GM19328 (cell line): ENCODE data around the gene DDN.

Source experiments
- ATAC-seq: cut with Tn5 transposase; IDR thresholded peaks from one replicate; pipeline ENCODE4 v1.9.1; 2021; ENCODE audit warnings: mild to moderate bottlenecking, moderate library complexity; ENCODE audit not compliant: unreplicated experiment

The DDN gene

DNA sequence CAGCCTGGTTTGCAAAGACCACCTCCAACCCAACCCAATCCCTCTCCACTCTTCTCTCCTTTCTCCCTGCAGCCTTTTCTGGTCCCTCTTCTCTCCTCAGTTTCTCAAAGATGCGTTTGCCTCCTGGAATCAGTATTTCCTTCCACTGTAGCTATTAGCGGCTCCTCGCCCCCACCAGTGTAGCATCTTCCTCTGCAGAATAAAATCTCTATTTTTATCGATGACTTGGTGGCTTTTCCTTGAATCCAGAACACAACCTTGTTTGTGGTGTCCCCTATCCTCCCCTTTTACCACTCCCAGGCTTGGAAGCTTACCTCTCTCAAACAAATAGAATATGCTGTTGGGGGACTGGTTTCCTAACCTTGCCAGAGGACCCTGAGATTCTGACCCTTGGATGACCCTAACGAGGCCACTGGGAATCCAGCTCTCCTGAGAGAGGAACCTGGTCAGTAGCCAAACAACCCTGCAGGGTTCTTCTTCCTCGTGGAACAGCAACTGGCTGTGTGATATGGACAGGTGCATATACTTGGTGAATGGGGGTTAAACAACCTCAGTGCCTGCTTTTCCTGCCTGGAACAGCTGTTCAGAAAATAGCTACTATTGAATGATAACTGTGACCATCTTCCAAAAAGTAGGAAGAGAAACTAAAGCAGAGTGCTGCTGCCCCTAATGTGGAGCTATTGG, 16.6 kb downstream of the DDN start:
- no peak for ATAC-seq

DNA sequence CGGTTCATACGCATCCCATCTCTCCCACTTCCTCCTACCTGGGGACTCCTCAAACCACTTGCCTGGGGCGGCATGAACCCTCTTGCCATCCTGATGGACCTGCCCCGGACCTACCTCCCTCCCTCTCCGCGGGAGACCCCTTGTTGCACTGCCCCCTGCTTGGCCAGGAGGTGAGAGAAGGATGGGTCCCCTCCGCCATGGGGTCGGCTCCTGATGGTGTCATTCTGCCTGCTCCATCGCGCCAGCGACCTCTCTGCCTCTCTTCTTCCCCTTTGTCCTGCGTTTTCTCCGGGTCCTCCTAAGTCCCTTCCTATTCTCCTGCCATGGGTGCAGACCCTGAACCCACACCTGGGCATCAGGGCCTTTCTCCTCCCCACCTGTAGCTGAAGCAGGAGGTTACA, 17.4 kb downstream of the DDN start:
- ATAC-seq = no peak

DNA sequence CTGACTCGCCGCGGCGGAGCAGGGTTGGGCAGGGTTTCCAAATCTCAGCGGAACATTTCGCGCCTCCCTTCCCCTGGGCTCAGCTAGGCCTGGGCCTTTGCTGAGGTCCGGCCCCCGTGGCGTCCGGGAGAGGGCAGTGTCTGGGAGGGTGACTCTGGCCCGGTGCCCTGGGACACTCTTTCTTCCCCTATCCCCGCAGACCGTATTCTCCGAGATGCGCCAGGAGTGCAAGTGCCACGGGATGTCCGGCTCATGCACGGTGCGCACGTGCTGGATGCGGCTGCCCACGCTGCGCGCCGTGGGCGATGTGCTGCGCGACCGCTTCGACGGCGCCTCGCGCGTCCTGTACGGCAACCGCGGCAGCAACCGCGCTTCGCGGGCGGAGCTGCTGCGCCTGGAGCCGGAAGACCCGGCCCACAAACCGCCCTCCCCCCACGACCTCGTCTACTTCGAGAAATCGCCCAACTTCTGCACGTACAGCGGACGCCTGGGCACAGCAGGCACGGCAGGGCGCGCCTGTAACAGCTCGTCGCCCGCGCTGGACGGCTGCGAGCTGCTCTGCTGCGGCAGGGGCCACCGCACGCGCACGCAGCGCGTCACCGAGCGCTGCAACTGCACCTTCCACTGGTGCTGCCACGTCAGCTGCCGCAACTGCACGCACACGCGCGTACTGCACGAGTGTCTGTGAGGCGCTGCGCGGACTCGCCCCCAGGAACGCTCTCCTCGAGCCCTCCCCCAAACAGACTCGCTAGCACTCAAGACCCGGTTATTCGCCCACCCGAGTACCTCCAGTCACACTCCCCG, 18.0 kb downstream of the DDN start:
- ATAC-seq = no peak

DNA sequence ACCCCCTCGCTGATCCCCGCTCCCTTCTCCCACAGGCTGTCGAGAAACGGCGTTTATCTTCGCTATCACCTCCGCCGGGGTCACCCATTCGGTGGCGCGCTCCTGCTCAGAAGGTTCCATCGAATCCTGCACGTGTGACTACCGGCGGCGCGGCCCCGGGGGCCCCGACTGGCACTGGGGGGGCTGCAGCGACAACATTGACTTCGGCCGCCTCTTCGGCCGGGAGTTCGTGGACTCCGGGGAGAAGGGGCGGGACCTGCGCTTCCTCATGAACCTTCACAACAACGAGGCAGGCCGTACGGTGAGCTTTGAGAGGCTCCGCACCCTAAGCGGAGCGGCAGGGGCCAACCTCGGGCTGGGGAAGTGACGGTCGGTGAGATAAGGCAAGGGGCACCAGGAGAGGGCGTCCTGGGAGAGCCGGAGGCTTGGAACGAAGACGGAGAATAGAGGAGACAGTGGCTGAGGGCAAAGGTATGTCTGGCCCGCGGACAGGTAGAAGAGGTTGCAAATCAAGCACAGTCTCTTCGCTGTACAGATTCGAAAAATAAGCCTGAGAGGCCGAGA, 18.7 kb downstream of the DDN start:
- ATAC-seq = no peak

- no peak for ATAC-seq
These were observed 19.4 kb downstream of the DDN start for GRCh38 chr12:48979602-48980388.

GRCh38 chr12:48978741-48979601, 20.2 kb downstream of the DDN start:
- ATAC-seq = no peak

GRCh38 chr12:48978291-48978740, 20.9 kb downstream of the DDN start, which contains the start of gene WNT1:
TSS of gene WNT1 (plus strand) at chr12:48978322. CDS start at chr12:48978651, 329 bp downstream.
- ATAC-seq = no peak

DNA sequence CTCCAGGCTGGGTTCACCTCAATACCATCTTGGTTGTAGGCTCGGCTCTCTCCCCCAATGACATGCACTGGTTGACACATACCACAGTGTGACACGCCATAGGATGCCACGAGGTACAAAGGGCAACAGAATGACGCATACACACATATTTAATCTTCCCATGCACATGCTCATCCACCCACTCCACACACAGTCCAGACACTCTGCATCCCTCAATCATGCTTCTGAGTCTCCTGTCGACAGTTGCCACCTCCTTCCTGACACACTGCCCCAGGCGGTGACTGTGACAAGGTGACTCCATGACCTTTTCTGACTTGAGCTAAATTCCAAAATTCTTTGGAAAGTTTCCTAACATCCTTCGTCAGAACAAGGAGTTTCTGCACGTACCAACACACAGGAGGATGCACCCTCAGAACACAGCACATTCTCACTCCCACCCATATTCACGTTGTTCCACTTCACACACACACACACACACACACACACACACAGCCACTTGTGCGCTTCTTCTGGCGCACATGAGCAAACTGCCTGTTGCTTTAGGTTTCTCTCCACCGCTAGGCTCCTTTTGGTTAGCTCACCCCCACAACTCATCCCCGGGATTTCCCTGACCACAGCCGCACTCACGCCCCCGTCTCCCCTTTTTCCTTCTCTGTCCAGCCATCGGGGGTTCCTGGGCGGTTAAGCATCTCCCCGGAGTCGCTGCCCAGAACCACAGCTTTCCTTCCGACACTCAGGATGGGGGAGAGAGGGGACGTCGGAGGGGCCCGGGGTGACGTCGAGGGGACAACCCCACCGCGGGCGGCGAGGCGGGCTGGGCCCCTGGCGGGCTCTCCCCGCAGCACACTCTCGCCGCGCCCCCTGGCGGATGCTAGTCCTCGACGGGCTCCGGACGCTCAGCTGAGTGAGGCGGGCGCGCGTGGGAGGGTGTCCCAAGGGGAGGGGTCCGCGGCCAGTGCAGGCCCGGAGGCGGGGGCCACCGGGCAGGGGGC, 21.6 kb downstream of the DDN start:
- no peak for ATAC-seq

GRCh38 chr12:48973941-48974673, 25.1 kb downstream of the DDN start:
- no peak for ATAC-seq

DNA sequence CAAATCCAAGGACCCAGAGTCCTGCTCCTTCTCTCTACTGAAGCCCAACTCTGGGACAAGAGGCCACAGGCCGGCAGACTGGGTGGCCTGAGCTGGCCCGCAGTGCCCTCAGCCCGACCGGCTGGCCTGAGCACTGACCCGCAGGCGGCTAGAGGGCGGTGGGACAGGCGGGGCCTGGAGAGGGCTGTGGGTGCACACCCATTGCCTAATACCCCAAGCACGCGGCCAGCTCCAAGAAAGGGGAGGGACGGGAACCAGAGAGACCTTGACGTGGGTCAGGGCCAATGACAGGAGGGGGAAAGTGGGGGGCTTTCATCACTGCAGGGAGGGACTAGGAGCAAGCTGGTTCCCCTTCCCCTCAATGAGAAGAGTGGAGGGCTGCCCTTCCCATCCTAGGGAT, 25.6 kb downstream of the DDN start:
- no peak for ATAC-seq

DNA sequence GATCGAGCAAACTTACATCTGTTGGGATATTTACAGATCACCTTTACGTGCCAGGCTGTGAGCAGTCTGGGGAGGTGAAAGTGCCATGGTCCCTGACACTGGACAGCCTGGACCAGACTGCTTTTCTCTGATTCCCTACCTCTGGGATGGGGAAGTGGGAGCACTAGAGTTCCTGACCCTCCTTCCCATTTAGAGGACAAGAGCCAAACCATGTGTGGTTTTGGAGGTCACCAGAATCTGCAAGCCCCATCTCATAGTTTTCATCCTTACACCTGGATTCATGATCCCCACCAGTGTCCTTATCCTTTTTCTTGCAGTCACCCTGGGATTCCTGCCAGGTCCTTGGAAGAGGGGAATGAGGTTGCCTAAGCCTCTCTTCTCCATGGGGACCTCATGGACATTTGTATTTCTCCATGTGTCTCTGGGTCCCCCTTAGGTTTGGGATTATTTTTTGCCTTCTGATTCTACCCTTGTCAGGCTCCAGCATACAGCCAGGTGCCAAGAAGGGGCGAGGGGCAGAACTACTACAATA, 26.2 kb downstream of the DDN start:
- no peak for ATAC-seq

- no peak for ATAC-seq
These were observed 26.8 kb downstream of the DDN start for GRCh38 chr12:48972213-48972951.

DNA sequence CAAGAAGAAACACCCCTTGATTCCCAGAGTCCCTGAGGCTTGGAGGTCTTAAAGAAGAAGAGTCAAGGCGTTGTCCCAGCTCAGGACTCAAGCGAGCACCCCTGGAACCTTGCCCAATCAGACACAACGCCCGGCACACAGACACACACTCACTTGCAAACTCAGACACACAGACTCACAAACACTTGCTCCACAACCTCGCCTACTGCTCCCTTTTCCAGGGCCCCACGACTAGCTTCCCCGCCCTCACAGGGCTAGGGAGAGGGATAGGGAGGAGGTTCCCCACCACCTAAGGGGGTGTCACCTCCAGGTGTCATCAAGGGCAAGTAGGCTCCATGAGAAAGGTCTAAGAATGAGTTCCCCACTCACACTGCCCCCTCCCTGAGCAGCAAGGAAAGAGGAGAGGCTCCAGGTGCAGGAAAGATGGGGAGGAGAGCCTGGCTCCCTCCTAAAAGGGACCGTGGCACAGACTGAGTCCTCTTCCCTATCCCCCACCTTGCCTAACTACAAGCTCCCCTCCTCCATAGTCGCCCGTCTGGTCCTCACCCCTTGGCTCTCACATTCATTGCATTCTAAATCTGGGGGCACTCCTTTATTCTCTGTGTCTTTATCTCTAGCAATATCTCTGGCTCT, 28.4 kb downstream of the DDN start:
- no peak for ATAC-seq

- ATAC-seq = no peak
These were observed 29.1 kb downstream of the DDN start for GRCh38 chr12:48969833-48970701.

DNA sequence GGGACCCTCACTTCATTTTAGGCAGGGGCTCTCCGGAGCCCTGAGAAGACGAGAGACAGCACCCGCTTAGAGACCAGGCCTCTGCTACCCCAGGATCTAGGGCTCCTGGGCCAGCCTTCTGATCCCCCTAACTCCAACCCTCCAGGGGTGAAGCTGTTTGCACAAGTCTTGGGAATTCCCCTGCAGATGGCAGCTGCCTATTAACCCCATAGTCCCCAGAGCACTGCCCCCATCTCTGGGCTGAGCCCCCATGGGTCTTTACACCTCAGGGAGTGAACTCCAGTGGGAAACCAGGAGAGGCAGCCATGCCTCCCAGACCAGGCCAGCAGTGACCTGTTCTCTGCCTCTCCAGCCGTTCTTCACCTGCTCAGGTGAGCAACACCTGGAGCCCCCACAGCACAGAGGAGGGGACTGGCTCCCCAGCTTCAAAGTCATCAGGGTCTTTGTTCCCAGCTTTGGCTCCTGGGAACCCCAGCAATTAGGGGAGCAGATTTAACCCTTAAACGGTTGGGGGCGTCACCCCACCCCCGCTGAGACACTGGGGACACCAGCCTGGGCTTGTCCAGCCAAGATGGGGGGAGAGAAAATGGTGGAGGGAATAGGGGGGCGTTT, 29.9 kb downstream of the DDN start:
- ATAC-seq = no peak

DNA sequence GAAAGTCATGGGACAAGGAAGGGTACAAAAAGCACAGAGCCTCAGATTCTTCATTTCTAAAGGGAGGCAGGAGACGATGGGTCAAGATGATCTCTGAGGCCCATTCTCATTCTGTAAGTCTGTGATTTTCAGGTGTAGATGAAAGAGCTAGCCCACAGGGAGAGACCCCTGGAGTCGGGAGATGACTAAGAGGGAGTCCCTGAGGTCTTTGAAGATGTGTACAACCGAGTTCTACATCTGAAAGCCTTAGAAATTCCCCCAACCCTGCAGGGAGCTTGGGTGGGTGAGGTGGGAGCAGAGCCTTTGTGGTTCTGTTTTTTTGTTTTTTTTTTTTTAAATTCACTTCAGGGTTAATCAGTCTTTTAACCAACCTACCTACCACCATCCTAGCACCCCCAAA, 30.7 kb downstream of the DDN start:
- ATAC-seq = no peak
